Transverse colon (tissue), 3 donors: ENCODE results near the gene CDCA7L.

ENCODE experiments used
- POLR2A ChIP-seq: fragments of 450-650 bp; IDR thresholded peaks from one replicate; pipeline ENCODE4 v1.6.1; 2016; ENCODE audit warnings: antibody characterized with exemption, mild to moderate bottlenecking, moderate library complexity
- TF ChIP-seq, protein P1 (sequence below), 5 experiments: fragments of 200-600 bp in 3 of 5; fragments of 450-650 bp in 2 of 5; sonication (generic) in 3 of 5; IDR thresholded peaks; 1 replicate in 2 of 5; 2 replicates in 3 of 5; pipeline ENCODE4 v1.5.1; 2016 to 2017; ENCODE audit warnings: antibody characterized with exemption in 5 of 5, inconsistent platforms in 3 of 5, mild to moderate bottlenecking in 2 of 5, moderate library complexity in 1 of 5

DNA sequence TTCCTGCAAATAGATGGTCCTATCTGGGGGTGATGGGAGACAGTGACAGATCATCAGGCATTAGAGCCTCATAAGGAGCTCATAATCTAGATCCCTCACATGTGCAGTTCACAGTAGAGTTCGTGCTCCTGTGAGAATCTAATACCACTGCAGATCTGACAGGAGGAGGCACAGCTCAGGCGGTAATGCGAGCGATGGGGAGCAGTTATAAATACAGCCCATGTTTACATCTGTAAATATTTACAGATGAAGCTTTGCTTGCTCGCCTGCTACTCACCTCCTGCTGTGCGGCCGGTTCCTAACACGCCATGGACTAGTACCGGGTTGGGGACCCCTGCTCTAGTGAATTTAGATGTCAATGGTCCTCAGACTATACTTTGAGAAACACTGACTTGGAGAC is 17.0 kb upstream of the CDCA7L start:
- TF ChIP-seq, protein P1, sequence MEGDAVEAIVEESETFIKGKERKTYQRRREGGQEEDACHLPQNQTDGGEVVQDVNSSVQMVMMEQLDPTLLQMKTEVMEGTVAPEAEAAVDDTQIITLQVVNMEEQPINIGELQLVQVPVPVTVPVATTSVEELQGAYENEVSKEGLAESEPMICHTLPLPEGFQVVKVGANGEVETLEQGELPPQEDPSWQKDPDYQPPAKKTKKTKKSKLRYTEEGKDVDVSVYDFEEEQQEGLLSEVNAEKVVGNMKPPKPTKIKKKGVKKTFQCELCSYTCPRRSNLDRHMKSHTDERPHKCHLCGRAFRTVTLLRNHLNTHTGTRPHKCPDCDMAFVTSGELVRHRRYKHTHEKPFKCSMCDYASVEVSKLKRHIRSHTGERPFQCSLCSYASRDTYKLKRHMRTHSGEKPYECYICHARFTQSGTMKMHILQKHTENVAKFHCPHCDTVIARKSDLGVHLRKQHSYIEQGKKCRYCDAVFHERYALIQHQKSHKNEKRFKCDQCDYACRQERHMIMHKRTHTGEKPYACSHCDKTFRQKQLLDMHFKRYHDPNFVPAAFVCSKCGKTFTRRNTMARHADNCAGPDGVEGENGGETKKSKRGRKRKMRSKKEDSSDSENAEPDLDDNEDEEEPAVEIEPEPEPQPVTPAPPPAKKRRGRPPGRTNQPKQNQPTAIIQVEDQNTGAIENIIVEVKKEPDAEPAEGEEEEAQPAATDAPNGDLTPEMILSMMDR (IDR thresholded peaks at IDR 0.05) = no peak
- no peak for TF ChIP-seq POLR2A
